Muscle of arm (tissue), 12 donors: ENCODE results near the gene STK11IP. TPM values are rescaled to one million over a fixed set of nuclear protein-coding genes. Genes with fewer than 3 reads are reported as not detected.
A peak's percentile ranks its signal among the peaks of the same experiment; 100 is the strongest.

Experiments
- DNase-seq: peaks from one replicate; pipeline ENCODE4 v3.0.0-alpha.2; 2013
- polyA plus RNA-seq, 12 donors: library from polyadenylated mRNA; unstranded; fragments of 120-200 nt; gene quantifications; one replicate each; pipeline ENCODE4 v1.2.1, GENCODE V29; 2013; ENCODE audit not compliant: insufficient read length in 12 of 12

STK11IP gene
- polyA plus RNA-seq, 12 donors: 10.8 to 22.0 (median 14.2) TPM; not detected in 1

DNA sequence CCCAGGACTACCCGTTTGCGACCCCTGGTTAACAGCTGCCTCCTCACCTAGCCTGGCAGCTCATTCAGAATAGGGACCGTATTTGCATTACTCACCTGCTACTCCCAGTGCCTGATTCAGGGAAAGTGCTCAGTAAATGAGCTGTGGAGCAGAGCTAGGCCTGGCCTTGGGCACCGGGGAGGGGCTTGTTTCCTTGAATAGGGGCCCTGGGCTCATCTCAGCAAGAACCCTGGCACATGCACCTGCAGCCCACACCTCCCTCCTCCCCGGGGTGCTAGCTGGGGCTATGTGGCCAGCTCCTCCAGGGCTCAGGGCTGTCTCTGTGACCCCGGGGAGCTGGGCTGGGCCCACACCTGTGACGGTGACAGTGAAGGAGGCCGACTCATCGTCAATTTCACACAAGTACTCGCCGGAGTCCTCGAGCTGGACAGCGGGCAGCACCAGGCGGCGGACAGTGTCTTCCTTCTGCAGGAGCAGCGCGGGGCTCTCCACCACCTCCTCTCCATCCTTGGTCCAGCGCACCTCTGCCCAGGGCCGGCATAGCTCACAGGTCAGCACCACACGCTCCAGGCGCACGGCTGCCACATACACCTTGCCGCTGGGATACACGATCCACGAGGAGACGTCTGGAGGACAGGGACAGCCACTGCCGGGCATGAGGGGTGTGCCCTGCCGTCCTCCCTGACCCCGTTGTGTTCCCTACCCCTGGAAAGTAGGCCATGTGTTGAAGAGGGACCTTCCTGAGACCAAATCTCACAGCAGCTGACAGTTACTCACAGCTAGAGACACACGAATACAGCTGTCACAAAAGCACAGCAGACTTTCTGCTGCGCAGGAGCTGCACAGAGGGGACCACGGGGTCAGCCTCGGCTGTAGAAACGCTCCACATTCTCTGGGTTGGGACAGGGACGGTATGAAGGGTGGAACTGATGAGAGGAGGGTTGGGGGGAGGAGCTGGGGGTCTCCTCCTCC is 35.3 kb upstream of the STK11IP start:
- DNase-seq: no peak

DNA sequence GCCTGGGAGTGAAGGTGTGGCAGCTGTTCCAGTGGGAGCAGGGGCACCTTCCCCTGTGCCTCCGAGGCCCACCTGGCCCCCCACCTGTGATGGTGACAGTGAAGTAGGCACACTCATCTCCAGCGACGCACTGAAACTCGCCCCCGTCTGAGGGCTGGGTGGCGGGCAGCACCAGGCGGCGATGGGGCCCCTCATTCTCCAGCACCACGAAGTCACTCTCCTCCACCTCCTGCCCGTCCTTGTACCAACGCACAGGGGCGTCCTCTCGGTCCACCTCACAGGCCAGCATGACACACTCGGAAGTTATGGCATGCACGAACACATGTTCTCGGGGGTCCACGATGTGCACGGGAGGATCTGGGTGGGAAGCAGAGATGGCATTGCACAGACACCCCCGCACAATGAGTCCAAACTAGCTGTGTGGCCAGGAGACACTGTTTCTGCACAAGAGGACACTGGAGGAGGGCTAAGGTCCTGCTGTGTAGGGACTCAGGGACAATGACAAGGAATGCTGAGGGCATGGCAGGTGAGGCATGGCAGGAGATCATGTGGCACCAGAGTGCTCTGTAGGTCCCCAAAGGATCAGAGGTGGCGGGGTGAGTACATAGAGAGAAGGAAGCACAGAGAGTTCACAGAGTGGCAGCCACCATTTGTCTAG is 34.3 kb upstream of the STK11IP start:
- DNase-seq: no peak

DNA sequence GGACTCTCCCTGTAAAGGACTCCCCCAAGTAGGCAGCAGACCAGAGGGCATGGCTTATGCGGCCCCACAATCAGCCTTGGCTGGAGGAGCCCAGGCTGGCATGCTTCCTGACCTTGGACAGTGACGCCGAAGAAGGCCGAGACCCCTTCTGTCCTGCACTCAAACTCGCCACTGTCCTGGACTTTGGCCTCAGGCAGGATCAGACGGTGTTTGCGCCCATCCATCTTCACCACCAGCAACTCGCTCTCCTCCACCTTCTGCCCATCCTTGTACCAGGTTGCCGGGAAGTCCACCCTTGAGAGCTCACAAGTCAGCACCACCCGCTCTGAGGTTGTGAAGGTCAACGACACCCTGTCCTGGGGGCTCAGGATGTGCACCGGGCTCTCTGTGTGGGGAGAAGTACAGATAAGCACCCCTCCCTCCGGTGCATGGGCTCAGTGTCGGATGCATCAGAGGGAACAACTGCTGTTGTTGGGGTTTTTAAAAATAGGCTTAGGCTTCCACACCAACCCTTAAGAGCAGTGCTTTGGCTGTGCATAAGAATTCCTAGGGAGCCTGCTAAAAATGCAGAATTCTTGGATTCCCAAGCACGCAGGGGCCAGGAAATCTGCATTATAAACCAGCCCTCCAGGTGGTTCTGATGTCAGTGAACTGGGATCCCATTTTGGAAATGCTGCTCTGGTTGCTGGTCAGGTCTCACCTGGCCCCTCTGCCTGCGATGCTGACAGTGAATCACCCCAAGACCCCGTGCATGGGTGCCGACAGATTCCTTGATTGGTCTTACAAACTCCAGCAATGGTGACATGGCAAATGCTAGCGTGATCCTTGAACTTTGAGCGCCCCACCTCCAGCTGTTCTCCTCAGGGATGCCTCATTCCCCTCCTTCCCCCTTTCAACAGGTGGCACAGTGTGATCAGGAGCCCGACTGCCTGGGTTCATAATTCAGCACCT is 32.3 kb upstream of the STK11IP start:
- no peak for DNase-seq

DNA sequence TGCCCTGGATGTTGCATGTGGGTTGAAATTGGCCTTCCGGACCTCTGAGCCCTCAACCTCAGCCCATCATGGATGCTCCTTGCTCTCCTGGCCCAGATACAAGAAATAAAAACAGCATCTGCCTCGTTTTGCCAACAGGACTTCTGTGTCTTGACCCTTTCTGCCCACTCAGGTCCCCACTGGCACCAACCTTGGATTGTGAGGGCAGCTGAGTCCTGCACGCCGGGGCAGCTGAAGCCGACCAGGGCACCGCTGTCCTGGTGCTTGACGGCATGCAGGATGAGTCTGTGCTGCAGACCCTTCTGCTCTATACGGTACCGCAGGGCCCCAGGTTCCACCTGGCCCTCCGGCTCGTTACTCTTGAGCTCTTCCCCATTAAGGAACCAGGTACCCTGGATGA is 31.0 kb upstream of the STK11IP start:
- no peak for DNase-seq

DNA sequence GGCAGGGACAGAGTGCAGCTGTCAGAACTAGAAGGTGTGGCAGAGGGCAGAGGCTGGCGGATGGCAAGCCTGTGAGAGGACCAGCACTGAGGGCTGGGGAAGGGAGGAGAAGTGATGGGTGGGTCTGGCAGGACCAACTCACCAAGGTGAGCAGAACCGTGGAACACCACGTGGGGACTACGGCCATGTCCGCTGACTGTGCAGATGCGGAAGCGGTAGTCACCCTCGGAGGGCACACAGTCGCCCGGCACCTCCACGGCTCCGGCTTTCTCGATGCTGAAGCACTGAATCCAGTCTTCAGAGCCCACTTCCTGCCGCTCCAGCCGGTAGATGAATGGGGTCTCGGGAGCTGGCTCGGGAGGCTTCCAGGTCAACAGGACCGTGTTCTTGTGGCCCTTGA is 30.5 kb upstream of the STK11IP start:
- no peak for DNase-seq

DNA sequence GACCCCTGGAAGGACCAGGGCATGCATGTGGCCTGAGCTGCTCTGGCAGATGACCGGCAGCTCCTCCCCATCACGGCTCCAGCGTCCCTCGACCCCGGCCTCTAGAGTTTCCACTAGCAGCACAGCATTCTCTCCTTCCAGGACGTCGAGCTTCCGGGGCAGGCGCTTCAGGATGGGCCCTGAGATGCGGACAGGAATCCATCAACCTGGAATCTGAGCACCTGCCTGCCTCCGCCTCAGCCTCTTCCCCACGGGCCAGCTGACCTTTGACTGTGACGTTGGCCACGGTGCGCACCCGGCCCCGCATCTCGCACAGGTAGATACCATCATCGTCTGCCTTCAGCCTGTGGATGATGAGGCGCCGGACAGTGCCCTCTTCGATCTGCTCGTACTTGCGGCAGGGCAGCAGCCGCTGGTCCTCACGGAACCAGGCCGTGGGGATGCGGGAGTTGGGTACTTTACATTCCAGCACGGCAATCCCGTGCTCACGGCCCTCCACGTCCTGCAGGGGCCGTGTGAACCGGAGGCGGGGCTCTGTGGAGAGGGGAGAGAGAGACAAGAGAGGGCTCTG is 29.8 kb upstream of the STK11IP start:
- no peak for DNase-seq

DNA sequence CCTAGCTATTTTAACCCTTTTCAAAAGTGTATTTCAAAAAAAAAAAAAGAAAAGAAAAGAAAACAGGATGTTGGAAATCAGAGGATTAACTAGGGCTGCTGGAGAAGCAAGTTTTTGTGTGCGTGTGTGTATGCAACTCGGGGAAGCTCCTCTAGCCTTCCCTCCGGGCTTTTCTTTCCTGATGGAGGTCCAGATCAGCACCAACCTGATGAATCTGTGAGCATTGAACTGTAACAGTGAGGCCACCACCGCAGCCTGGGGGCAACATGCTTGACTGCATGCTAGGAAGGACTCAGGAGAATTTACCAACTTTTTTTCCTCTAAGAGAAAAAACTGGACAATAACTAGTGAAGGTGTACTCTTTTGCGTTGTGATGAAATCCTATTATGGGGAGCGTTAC is 28.6 kb upstream of the STK11IP start:
- DNase-seq: no peak

DNA sequence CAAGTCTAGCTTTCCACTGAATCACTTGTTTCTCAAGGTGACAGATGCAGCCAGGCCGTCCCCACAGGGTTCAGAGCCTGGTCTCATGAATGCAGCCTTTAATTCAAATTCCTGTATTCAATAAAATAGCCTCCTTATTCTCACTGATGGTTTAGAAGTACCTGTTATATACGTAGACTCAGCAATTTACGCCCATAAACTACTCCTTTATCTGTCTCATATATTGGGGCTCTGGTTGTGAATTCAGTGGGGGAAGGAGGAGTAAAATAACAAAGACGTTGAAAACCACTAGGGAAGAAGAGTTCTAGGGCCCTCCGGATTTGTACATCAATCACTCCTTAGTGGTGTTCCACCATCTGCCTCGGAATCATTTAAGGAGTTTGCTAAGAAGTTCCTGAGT is 28.0 kb upstream of the STK11IP start:
- DNase-seq: no peak

DNA sequence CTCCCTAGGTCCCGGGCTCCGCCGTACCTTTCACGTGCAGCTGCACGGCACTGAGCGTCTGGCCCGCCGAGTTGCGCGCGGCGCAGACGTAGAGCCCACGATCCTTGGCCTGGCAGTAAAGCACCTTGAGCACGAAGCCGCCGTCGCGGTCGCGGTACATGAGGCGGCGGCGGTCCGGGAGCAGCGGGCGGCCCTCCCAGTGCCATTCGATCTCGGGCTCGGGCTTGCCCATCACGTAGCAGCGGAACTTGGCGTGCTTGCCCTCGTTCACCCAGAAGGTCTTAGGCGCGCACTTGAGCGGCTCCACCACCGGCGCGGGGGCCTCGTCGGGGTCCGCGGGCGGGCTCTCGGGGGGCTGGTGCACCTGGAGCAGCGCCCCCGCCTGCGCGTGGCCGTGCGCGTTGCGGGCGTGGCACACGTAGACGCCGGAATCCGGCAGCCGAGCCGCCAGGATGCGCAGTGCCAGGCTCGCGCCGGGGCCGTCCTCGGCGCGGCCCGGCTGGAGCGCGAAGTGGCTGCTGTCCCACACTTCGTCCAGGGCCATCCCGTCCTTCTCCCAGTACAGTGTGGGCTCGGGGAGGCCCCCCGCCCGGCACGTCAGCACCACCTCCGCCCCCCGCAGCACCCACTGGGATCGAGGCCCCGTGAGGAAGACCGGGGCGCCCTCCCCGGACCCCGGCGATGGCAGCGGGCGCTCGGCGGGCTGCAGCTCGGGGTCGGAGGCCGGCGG is 27.3 kb upstream of the STK11IP start:
- no peak for DNase-seq

DNA sequence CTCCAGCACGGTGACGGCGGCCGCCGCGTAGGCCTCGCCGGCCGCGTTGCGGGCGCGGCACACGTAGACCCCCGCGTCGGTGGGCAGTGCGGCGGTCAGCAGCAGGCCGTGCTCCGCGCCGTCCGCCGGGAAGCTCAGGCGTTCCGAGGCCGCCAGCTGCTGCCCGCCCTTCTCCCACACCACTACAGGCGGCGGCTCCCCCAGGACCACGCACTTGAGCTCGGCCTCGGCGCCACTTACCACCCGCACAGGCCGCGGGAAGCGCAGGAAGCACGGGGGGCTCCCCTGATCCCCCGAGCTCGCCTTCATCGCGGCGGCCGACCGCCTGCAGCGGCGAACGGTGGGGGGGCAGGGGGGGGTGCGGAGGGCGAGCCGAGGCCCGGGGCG is 26.7 kb upstream of the STK11IP start:
- no peak for DNase-seq

DNA sequence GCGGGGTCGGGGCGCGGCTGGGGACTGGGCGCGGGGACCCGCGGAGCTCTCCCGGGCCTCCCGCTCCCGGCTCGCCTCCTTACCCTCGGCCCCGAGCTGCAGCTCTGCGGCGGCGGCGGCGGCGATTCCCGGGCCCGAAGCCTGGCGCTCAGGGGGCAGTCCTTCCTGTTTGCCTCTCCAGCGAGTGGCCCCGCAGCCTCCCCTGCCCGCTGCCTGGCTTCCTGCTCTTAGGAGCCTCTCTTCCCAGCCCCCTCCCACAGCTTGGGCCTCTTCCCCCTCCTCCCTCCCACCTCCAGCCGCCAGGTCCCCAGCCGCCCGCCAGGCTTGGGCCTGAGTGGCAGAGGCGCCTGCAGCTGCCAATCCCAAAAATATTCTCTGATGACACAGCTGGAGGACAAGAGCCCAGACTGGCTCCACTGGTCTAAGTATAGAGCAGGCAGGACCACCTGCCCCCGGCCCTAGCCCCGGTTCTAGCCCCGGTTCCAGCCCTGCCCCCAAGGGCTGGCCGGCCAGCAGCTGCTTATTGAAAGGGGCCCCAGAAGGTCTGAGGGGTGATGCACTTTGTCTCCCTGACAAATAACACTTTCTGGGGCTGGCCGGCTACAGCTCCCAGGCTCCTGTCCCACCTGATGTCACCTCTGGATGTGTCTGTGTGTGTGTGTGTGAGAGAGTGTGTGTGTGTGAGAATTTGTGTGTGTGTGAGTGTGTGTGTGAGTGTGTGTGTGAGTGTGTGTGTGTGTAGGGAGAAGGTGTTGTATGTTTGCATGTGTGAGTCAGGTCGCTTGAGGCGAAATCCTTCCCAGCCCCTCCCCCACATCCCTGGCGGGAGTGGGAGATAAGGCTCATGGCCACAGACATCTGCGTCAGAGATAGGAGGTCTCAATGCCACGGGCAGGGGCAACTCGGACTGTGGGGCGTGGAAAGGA is 26.1 kb upstream of the STK11IP start, which contains the start of gene OBSL1:
Gene OBSL1, minus strand, starts transcription at position 229 of the 926 bp plus-strand sequence. CDS start 307 bp downstream, outside the sequence.
- DNase-seq: peak; percentile 71

DNA sequence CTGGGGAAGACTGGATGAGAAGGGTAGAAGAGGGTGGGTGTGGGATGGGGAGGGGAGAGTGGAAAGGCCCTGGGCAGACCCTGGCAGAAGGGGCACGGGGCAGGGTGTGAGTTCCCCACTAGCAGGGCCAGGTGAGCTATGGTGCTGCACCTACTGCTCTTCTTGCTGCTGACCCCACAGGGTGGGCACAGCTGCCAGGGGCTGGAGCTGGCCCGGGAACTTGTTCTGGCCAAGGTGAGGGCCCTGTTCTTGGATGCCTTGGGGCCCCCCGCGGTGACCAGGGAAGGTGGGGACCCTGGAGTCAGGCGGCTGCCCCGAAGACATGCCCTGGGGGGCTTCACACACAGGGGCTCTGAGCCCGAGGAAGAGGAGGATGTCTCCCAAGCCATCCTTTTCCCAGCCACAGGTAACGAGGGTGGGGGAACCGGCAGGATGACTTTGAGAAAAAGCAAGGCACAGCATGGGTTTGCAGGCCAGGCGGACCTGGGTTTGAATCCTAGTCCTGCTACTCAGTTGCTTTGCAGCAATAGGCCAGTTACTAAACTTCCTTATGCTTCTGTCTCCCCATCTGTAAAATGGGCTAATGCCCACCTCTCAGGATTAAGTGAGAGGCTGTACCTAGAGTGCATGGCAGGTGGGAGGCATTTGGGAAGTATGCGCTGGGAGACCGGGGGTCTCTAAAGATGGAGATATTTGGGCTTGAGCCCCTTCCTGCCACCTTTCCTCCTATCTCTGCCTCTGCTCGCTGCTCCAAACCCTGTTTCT is 25.2 kb upstream of the STK11IP start, which contains the start of gene INHA:
Gene INHA, plus strand, starts transcription at position 74 of the 765 bp plus-strand sequence. Its CDS starts 65 bp downstream, at position 139.
- DNase-seq: no peak

DNA sequence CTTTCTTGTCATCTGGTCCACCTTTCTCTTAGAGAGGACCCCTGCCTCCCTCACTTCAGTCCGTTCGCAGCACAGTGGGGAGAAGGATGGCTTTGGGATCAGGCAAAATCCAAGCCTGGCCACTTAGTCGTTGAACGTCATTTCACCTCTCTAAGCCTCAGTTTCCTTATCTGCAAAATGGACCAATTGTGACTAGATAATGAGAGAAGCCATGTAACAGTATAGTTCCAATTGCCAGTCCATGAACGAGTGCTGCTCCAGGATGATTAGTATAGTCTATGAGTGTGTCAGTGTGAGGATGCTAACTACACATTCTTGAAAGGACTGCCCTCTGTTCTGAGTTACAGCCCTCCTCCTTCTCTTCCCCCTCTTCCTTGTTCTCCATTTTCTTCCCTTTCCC is 24.5 kb upstream of the STK11IP start:
- no peak for DNase-seq

DNA sequence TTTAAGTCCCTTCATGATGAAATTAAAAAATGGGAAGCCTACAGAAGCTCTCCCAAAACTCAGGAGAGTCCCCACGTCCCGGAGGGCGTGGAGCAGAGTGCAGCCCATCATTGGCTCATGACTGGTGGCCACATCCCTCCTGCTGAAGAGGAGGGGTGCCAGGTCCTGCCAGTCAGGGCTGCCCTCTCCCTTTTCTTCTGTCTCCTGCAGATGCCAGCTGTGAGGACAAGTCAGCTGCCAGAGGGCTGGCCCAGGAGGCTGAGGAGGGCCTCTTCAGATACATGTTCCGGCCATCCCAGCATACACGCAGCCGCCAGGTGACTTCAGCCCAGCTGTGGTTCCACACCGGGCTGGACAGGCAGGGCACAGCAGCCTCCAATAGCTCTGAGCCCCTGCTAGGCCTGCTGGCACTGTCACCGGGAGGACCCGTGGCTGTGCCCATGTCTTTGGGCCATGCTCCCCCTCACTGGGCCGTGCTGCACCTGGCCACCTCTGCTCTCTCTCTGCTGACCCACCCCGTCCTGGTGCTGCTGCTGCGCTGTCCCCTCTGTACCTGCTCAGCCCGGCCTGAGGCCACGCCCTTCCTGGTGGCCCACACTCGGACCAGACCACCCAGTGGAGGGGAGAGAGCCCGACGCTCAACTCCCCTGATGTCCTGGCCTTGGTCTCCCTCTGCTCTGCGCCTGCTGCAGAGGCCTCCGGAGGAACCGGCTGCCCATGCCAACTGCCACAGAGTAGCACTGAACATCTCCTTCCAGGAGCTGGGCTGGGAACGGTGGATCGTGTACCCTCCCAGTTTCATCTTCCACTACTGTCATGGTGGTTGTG is 23.0 kb upstream of the STK11IP start:
- DNase-seq: no peak

DNA sequence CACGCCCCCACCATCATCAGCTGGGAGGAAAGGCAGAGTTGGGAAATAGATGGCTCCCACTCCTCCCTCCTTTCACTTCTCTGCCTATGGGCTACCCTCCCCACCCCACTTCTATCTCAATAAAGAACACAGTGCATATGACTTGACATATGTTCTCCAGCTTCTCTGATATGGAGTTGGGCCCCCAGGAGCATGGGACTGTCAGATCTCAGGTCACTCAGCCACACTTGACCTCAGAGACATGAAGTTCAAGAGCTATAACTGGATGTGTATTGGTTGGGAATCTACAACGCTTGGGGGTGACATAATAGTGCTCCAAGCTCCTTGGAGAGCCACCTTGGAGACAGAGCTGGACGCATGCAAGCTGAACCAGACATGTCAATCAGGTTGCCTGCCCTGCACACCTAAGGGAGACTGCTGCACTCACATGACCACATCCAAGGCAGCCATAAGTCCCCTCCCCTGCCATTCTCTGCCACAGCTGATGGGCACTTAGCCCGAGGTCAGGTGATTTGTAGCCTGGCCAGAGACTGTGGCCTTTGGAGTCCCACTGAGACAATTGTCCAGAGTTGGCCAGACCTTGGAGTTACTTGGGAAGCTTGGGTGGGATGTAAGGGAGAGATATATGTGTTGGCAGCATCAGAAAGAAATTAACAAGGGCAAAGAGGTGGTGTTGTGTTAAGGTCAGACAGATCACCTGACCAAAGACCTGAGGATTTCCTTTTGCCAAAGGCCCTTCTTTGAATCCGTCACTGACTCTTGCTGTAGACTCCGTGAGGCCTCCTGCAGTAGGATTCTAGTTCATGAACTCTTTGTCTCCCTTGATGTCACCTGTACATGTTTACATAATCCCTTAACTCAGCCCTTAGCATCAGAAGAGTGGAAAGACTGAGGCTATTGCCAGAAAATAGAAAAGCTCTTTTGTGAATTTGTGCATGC is 21.8 kb upstream of the STK11IP start:
- no peak for DNase-seq
